H54 (cell line): ENCODE measurements around the gene ENPP7.
"Not testable (repeated sequence)": the region's sequence is repeated elsewhere in the genome, so short reads cannot be mapped to it uniquely, and the experiment has no call there.

Experiments
- DNase-seq: peaks from one replicate; pipeline ENCODE4 v3.0.0; 2011; ENCODE audit warnings: low spot score, mixed read lengths; ENCODE audit not compliant: insufficient read length
- FAIRE-seq: peaks from 3 replicates; lab custom pipeline; 2011; peaks lifted over from hg19 to GRCh38; lab: Jason Lieb, UNC
- POLR2A ChIP-seq: IDR thresholded peaks from 2 replicates; pipeline ENCODE4 v1.6.1; 2011; ENCODE audit warnings: low read depth, mild to moderate bottlenecking, low read length

Gene ENPP7

DNA sequence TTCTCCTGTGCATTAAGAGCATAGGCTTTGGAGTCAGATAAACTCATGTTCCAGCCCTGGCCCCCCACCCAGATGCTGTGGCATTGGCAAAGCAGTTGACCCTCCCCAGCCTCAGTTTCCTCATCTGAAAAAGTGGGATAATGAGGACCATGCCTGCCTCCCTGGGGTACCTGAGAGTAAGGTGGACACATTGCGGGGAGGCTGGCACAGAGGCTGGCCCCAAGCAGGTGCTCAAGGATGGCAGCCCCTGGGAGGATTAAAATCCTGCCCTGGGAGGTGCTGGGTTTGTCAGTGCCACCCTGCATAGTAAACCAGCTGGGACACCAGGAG lies 11.8 kb downstream of the ENPP7 start:
- FAIRE-seq, result no peak
- no peak for DNase-seq
- no peak for TF ChIP-seq POLR2A

DNA sequence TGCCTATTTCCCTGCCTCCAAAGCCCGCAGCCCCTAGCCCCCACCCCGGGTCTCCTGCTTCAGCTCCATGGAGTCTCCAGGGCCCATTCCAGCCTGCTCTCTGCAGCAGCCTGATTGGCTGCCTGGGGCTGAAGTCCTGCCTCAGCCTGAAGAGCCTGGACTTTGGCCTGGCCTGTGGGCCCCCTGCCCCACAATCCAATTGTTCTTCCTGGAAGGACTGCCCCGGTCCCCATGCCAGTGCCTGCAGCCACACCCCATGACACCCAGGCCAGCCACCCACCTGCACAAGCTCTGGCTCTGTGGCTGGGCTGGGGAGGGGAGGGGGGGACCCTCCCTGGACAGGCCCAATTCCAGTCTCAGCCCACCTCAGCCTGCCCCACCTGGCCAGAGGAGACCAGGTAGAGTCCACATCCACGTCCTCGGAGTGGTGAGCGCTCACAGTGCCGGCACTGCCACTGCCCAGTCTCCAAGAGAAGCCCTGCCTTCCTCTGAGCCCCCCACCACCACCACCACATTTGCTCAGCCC lies 12.3 kb downstream of the ENPP7 start:
- no peak for TF ChIP-seq POLR2A
- FAIRE-seq (no peak), DNase-seq (no peak)

GRCh38 chr17:79743614-79744013 lies 12.9 kb downstream of the ENPP7 start:
- FAIRE-seq, result no peak
- DNase-seq, result no peak
- TF ChIP-seq POLR2A, result no peak

GRCh38 chr17:79745641-79746105 lies 14.9 kb downstream of the ENPP7 start:
- TF ChIP-seq POLR2A, result no peak
- no peak for DNase-seq
- FAIRE-seq, result no peak

GRCh38 chr17:79746889-79747507 lies 16.3 kb downstream of the ENPP7 start:
- no peak for FAIRE-seq
- no peak for TF ChIP-seq POLR2A
- no peak for DNase-seq

DNA sequence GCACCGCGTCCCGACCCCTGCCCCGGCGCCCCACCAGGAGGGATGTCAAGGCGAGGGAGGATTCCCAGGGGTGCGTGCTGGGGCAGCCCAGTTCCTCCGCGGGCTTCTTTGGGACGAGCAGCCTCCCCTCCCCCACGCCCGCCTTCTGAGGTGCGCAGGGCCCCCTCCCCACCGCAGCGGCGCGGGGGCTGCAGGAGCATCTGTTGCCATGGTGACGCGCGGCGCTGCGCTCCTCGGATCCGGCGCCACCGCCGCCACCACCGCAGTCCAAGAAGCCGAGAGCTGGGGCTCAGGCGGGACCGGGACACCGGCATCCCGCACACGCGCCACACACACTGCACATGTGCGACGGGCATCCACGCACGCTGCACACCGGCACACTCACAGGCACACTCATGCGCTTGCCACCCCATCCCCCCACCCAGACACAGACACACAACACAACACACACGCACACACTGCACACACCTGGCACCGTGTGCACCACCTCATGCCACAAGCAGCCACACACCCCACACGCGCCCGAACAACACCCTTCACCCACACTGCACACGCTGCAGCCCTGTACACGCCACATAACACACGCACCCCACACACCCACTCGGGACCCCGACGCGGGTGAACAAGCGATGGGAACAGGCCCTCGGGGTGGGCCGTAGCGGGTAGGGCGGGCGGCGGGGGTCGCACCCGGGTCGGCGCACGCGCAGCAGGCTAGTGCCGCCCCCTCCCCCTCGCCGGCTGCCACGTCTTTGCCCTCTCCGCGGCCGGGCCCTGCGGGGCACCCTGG lies 17.0 kb downstream of the ENPP7 start:
- TF ChIP-seq POLR2A, result no peak
- no peak for FAIRE-seq
- DNase-seq, result no peak

DNA sequence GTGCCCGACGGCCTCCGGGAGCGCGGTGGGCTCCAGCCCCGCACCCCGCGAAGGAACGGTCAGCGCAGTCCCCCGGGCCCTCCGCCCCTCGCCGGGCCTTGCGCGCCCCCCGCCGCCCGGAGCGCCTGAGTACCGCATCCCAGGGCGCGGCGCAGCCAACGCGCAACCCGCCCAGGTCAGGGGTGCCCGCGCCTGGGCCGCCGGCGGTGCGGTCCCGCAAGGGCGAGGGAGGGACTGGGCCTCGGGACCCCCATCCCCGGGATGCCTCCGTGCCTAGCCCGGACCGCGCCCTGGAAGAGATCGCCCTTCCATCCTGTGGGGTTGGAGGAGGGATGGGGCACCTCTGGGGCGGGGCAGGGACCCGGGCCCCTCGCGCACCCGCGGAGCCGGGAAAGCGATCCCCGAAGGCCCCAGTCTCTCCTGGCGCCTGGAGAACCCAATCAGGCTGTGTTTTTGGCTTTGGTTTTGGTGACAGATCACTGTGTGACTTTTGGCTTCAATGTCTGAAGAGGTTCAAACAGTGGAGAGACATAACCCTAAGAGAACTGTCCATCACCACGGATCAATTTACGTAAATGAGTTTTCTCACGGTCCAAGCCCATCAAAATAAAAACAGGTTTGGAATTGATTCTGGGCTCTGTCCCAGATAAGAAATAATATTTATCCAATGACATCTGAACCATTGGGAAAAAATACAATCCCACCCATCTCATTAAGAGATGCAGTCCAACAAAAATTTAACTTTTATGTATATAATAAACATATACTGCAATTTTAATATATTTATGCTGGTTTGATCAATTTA lies 17.8 kb downstream of the ENPP7 start:
- DNase-seq (no peak), FAIRE-seq (no peak)
- TF ChIP-seq POLR2A, result no peak

GRCh38 chr17:79749156-79749815 lies 18.5 kb downstream of the ENPP7 start:
- FAIRE-seq, result no peak
- TF ChIP-seq POLR2A, result no peak
- DNase-seq, result peak; percentile 69

GRCh38 chr17:79749958-79750357 lies 19.2 kb downstream of the ENPP7 start:
- no peak for TF ChIP-seq POLR2A
- no peak for DNase-seq
- no peak for FAIRE-seq

DNA sequence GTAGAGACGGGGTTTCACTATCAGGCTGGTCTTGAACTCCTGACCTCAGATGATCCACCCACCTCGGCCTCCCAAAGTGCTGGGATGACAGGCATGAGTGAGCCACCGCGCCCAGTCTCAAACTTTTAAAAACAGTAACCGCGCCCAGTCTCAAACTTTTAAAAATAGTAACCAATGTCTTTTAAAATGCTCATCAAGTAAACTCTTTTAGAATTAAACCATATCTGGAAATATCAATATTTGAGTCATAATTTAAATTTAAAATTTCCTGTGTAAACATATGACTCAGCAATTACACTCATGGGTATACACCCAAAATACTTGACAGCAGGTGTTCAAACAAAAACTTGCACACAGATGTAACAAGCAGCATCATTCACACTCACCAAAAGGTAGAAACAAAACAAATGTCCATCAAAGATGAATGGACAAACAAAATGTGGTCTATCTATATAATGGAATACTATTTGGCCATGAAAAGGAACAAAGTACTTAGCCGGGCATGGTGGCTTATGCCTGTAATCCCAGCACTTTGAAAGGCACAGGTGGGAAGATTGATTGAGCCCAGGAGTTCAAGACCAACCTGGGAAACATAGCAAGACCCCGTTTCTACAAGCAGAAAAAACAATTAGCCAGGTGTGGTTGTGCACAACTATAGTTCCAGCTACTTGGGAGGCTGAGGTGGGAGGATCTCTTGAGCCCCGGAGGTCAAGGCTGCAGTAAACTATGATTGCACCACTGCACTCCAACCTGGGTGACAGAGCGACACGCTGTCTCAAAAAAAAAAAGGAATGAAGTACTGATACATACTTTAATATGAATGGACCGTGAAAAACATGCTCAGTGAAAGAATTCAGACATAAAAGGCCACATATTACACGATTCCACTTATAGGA lies 20.2 kb downstream of the ENPP7 start:
- FAIRE-seq, result no peak
- TF ChIP-seq POLR2A, result no peak
- DNase-seq, result no peak

- DNase-seq (no peak), FAIRE-seq (no peak)
- no peak for TF ChIP-seq POLR2A
Observed at GRCh38 chr17:79752175-79752574, 21.4 kb downstream of the ENPP7 start.

- no peak for TF ChIP-seq POLR2A
- FAIRE-seq (no peak), DNase-seq (no peak)
Observed at GRCh38 chr17:79754370-79754769, 23.6 kb downstream of the ENPP7 start.

DNA sequence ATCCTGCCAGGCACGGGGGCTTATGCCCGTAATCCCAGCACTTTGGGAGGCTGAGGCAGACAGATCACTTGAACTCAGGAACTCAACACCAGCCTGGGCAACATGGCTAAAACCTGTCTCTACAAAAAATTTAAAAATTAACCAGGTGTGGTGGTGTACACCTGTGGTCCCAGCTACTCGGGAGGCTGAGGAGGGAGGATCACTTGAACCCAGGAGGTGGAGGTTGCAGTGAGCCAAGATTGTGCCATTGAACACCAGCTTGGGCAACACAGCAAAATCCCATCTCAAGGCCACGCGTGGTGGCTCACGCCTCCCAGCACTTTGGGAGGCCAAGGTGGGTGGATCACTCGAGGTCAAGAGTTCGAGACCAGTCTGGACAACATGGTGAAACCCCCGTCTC lies 24.2 kb downstream of the ENPP7 start:
- DNase-seq, FAIRE-seq: not testable (repeated sequence)
